Hippocampal formation (tissue), 2 donors: ENCODE data around the gene TMEM273.

Experiments
- DNase-seq, 2 donors: peaks; one replicate each; lab custom pipeline; 2025; lab: John Stamatoyannopoulos, UW

Gene TMEM273

GRCh38 chr10:49164559-49165188 lies 23.5 kb downstream of the TMEM273 start:
- peak in 1 of 2 donors; percentile 9 for DNase-seq

DNA sequence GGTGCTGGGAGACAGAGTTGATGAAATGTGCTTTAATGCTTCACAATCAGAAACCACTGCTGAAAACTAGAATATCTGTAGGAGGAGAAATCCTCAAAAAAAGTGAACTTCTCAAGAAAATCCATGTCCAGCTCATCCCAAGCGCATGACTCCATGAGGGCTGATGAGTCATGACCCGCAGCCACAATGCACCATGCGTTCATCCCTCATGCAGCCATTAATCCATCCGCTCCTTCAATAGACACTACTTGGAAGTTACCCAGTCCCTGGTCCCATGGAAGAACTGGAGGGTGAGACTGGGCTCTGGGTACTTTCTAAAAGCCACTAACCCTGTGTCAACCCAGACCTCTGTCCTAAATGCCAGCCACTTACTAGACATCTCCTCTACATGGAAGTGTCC lies 24.4 kb downstream of the TMEM273 start:
- DNase-seq = no peak

DNA sequence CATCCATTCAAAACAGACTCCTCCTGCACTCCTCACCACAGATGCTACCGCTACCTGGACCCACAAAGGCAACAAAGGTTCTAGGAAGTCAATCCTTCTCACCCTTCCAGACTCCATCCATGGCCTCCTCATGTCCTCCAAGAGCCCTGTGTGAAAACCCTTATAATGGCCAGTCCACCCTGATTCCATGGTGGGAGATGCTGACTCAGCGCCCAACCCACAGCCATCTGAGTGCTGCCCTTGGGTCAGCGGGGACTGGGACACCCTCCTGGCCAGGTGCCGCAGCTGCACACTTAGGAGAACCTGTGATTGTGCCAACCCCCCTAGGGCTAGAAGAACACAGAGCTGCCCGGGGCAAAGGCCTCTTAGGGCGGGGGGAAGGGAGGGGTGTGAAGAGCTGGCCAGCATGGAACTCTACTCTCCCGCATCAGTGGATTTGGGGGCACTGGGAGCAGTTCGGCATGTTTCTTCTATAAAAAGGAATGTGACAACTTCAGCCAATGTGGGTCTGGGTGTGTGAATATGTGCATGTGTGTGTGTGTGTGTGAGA lies 25.4 kb downstream of the TMEM273 start:
- no peak for DNase-seq

GRCh38 chr10:49162063-49162462 lies 26.1 kb downstream of the TMEM273 start:
- DNase-seq = no peak

GRCh38 chr10:49161411-49161997 lies 26.7 kb downstream of the TMEM273 start:
- peak in 1 of 2 donors; percentile 5 for DNase-seq

GRCh38 chr10:49160814-49161213 lies 27.4 kb downstream of the TMEM273 start:
- DNase-seq = no peak

- no peak for DNase-seq
Measured at GRCh38 chr10:49160110-49160509, 28.1 kb downstream of the TMEM273 start.

DNA sequence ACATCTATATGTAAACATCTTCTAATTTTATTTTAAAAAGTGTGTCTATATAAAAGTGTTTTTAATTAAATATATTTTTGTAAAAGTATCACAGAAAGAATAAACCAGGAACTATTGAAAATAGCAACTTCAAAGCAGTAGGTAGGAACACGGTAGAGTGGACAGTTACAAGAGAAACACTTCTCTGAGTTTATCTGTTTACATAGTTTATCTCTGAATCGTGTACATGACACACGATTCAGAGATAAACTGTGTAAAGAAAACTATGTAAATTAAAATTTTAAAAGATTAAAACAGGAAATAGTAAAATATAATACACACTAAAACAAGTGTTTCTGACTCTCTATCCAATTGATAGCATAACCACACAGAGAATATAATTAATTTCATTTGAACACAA lies 29.3 kb downstream of the TMEM273 start:
- DNase-seq = no peak

GRCh38 chr10:49158404-49158803 lies 29.8 kb downstream of the TMEM273 start:
- DNase-seq = no peak

DNA sequence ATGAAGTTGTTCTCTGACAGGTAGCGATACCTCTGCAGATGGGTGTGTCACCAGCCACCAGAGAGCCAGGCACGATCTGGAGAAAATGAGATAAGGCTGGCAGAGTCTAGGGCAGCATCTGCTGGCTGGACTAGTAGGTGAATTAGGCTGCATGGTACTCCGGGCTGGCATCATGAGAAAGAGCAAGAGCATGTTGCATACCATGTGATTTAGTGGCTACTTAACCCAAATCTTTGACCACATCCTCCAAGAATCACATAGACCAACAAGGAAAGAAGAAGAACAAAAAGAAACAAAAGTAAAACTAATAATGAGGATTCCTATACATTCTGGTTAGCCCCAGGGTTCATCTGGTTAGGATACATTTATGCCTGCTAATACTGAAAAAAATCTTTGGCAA lies 31.0 kb downstream of the TMEM273 start:
- no peak for DNase-seq

- DNase-seq = no peak
Measured at GRCh38 chr10:49154641-49155040, 33.5 kb downstream of the TMEM273 start.

DNA sequence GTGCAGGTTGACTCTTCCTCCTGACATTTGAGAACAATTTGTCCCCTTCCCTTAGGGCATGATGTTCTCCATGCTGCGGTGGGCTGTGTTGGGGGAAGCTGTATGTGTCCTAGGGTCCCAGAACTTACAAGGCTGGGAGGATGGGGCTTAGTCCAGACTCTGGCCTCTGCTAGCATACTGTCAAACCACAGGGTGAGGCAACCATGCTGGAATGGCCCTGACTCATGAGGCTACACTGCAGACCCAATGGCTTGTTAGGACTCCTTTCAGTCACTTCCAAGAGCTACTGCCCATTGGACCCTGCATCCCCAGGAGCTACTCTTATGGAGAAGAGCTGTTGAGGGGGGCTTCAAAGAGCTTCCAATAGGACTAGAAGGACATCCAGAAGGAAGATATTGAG lies 34.2 kb downstream of the TMEM273 start:
- DNase-seq = no peak

GRCh38 chr10:49153115-49153514 lies 35.1 kb downstream of the TMEM273 start:
- DNase-seq = no peak

DNA sequence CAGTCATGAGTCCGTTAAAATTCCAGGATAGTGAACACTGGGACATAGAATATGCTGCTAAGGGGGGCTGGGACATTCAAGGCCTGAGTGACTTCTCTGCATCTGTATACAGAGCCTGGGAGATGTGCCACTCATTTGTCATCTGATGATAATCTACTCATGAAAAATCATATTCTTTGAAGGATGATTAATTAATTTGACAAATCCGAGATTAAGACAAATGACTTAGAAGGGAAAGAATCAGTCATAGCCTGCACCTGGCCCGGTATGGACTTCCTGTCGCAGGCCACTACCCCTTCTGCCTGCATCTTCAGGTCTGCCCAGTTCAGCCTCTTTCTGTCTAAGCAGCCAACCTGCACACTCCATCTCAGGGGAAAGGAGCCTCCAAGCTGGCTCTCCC lies 35.5 kb downstream of the TMEM273 start:
- DNase-seq = no peak

- DNase-seq = no peak
Measured at GRCh38 chr10:49152037-49152436, 36.2 kb downstream of the TMEM273 start.

- no peak for DNase-seq
Measured at GRCh38 chr10:49151481-49151880, 36.7 kb downstream of the TMEM273 start.

DNA sequence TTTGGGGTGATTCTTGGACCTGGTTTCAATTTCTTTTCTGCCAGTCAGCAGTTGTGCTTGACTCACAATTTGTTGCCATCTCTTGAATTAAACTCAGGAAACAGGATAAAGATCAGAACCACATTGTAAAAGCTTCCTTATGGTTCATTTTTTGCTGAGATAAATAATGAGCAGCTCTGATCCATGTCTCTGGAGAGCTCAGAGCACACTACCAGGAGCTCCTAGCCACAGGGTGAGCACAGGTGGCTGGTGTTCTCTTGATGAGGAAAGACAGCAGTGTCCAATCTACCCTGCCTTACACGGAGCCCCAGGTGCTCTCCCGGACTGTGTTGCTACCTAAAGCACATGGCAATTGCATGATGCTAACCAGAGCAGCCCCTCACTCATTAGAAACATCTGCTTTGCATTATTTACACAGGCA lies 37.2 kb downstream of the TMEM273 start:
- DNase-seq = no peak

DNA sequence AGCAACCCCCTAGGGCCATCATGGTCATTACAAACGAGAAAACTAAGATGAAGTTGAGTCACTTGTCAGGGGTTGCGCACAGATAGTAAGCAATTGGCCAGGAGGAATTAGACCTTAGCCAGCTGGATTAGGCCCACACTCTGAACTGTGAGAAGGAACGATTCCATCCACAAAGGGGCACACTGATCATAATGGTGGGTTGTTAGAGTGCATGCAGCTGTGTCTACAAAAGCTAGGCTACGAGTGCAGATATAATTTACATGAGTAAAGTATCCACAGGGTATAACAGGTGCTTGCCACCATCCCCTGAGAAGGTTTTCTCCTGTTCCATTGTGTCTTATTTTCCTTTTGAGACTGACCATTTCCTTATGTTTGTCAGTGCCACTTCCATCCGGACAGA lies 37.8 kb downstream of the TMEM273 start:
- no peak for DNase-seq

- no peak for DNase-seq
Measured at GRCh38 chr10:49149881-49150280, 38.3 kb downstream of the TMEM273 start.

- no peak for DNase-seq
Measured at GRCh38 chr10:49144058-49144720, 44.0 kb downstream of the TMEM273 start.

GRCh38 chr10:49143249-49143648 lies 44.9 kb downstream of the TMEM273 start:
- no peak for DNase-seq

DNA sequence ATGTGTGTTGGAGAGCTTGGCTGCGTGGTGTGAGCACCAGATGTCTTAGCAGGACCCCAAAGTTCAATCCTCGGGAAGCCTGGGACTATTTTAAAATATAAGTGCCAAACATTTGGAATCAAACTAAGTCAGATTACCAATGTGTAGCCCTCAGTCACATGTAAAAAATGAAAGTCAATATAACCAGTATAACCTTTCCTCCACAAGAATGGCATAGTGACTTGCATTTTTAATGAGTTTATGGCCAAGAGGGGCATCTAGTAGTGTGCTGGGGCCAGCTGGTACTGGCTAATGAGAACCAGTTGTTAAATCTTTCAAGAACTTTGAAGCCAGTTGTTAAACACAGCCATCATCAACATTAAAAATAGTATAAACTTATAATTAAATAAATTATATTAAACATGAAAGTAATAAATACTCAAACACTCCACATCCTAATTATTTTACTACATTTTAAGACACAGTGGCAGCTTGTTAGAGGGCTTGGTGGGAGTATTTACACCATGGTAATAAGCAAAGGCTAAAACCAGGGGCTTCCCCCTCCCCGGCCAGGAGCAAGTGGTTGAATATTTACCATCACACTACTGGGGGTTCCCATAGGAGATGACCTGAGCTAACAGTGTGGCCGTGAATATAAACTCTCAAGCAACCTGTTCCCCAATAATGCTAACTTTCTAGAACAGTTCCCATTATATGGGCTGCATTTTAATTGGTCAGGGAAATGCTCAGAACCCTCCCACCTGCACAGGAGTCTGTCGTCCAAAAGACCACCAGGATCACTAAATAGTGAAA lies 46.5 kb downstream of the TMEM273 start:
- no peak for DNase-seq
